Lower leg skin (tissue), 3 donors: Measurements from ENCODE around the gene NAV1.

Experiments
- POLR2A ChIP-seq, 2 donors: fragments of 450-650 bp; IDR thresholded peaks; one replicate each; pipeline ENCODE4 v1.6.1; 2016 to 2017; ENCODE audit warnings: antibody characterized with exemption in 2 of 2, mild to moderate bottlenecking in 1 of 2, moderate library complexity in 1 of 2
- TF ChIP-seq, protein P1 (sequence below), 3 donors: fragments of 450-650 bp; IDR thresholded peaks; one replicate each; pipeline ENCODE4 v1.5.1; 2016; ENCODE audit warnings: antibody characterized with exemption in 3 of 3, mild to moderate bottlenecking in 3 of 3, moderate library complexity in 2 of 3

GRCh38 chr1:201555593-201555945 is 16.6 kb downstream of the NAV1 start:
- TF ChIP-seq, protein P1, sequence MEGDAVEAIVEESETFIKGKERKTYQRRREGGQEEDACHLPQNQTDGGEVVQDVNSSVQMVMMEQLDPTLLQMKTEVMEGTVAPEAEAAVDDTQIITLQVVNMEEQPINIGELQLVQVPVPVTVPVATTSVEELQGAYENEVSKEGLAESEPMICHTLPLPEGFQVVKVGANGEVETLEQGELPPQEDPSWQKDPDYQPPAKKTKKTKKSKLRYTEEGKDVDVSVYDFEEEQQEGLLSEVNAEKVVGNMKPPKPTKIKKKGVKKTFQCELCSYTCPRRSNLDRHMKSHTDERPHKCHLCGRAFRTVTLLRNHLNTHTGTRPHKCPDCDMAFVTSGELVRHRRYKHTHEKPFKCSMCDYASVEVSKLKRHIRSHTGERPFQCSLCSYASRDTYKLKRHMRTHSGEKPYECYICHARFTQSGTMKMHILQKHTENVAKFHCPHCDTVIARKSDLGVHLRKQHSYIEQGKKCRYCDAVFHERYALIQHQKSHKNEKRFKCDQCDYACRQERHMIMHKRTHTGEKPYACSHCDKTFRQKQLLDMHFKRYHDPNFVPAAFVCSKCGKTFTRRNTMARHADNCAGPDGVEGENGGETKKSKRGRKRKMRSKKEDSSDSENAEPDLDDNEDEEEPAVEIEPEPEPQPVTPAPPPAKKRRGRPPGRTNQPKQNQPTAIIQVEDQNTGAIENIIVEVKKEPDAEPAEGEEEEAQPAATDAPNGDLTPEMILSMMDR (IDR thresholded peaks at IDR 0.05), result no peak
- TF ChIP-seq POLR2A (IDR thresholded peaks at IDR 0.05), result no peak
